Neural crest cell (in vitro differentiated cells): ENCODE results near the gene SULT1E1. TPM values are rescaled to one million over a fixed set of nuclear protein-coding genes. Genes with fewer than 3 reads are reported as not detected.

Experiments used
- DNase-seq: peaks from one replicate; pipeline ENCODE4 v3.0.0; 2021; ENCODE audit warnings: low read depth, mixed read lengths, low spot score
- H3K27ac Mint-ChIP-seq: one replicate; pipeline ENCODE4 v1.8.0; 2021; ENCODE audit warnings: mild to moderate bottlenecking, mixed read lengths; ENCODE audit not compliant: unreplicated experiment
- H3K27me3 Mint-ChIP-seq: 2 replicates; pipeline ENCODE4 v1.8.0; 2021; ENCODE audit warnings: low read depth, mild to moderate bottlenecking, mixed read lengths
- H3K36me3 Mint-ChIP-seq: 2 replicates; pipeline ENCODE4 v1.8.0; 2021; ENCODE audit warnings: low read depth, mild to moderate bottlenecking, mixed read lengths
- H3K4me1 Mint-ChIP-seq: 2 replicates; pipeline ENCODE4 v1.8.0; 2021; ENCODE audit warnings: mixed read lengths
- H3K4me3 Mint-ChIP-seq: one replicate; pipeline ENCODE4 v1.8.0; 2021; ENCODE audit warnings: mild to moderate bottlenecking, mixed read lengths
- H3K9me3 Mint-ChIP-seq: 2 replicates; pipeline ENCODE4 v1.8.0; 2021; ENCODE audit warnings: mixed read lengths
- CTCF ChIP-seq: fragments of 200-600 bp; sonication (generic); conservative IDR thresholded peaks from 2 replicates; pipeline ENCODE4 v1.5.0; 2021; ENCODE audit warnings: antibody characterized with exemption, mild to moderate bottlenecking
- total RNA-seq: library from RNA; stranded (reverse); gene quantifications from 2 replicates; pipeline ENCODE4 v1.2.1, GENCODE V29; 2021

Gene SULT1E1
- total RNA-seq, 1 donor from 2014 or later, result not detected

- H3K36me3 Mint-ChIP-seq, result no peaks in the 10 kb centered on the region
- no peaks in the 10 kb centered on the region for H3K27me3 Mint-ChIP-seq
- no peak overlapping the region for H3K27ac Mint-ChIP-seq
- H3K9me3 Mint-ChIP-seq, result no peaks in the 10 kb centered on the region
- TF ChIP-seq CTCF, result no peak
- H3K4me1 Mint-ChIP-seq, result no peaks in the 10 kb centered on the region
- DNase-seq, result no peak
- no peak overlapping the region for H3K4me3 Mint-ChIP-seq
Observed at GRCh38 chr4:69835766-69836165, 24.2 kb downstream of the SULT1E1 start.

GRCh38 chr4:69833251-69833650 is 26.7 kb downstream of the SULT1E1 start:
- DNase-seq, result no peak
- Mint-ChIP-seq H3K4me3 (no peak overlapping the region), H3K4me1 (no peaks in the 10 kb centered on the region), H3K27me3 (no peaks in the 10 kb centered on the region), H3K27ac (no peak overlapping the region), H3K36me3 (no peaks in the 10 kb centered on the region), H3K9me3 (no peaks in the 10 kb centered on the region)
- no peak for TF ChIP-seq CTCF

- H3K27ac Mint-ChIP-seq, result no peak overlapping the region
- no peak overlapping the region for H3K4me3 Mint-ChIP-seq
- H3K36me3 Mint-ChIP-seq, result no peaks in the 10 kb centered on the region
- H3K27me3 Mint-ChIP-seq, result no peaks in the 10 kb centered on the region
- DNase-seq, result no peak
- H3K4me1 Mint-ChIP-seq, result no peaks in the 10 kb centered on the region
- no peaks in the 10 kb centered on the region for H3K9me3 Mint-ChIP-seq
- TF ChIP-seq CTCF, result no peak
Observed at GRCh38 chr4:69832326-69833030, 27.5 kb downstream of the SULT1E1 start.

DNA sequence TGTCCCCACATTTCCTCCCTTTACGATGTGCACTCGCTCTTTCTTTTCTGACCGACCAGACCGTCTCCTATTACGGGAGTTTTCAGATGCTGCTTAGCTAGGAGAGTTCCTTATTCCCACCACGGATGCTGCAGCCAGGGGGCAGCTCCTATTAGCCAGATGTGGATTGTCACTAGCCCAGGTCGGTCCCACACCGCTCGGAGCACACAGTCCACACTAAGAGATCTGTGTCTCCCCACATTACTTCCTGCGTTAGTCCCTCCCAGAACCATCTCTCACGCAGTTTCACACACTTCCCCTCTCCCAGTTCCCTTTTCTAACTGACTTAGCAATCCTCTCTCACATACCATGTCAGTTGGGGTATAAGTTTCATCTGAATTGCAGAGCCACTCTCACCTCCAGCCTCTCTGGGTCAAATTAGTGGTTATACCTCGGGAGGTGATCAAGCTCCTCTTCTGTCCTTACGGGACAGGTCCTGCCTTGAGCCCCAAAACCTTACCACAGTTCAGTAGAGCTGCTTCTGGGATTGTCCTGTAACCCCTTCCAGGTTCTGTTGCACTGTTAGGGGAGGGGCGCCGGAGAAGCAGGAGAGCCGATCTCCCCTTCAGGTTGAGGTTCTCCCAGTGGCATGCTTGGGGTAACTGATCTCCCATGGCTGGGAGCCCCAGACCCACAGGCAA is 28.2 kb downstream of the SULT1E1 start:
- Mint-ChIP-seq H3K27ac (no peak overlapping the region), H3K4me1 (no peaks in the 10 kb centered on the region), H3K4me3 (no peak overlapping the region), H3K27me3 (no peaks in the 10 kb centered on the region), H3K9me3 (no peaks in the 10 kb centered on the region), H3K36me3 (no peaks in the 10 kb centered on the region)
- DNase-seq, result no peak
- TF ChIP-seq CTCF, result no peak

DNA sequence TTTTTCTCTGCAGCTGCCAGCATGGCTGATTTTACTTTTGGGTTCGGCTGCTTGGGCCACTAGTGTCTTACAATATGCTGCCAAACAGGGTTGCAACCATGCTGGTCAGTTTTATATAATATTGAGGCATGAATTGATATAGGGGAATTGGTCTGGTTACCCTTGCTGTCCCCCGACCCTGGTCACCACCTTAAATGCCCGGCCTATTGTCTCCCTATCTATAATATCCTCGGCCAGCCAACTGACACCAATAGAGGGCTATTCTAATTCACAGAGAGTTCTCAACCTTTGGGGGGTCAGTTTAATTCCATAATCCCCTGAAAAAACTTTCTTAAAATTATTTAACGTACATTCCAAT is 28.7 kb downstream of the SULT1E1 start:
- no peak for TF ChIP-seq CTCF
- no peak for DNase-seq
- Mint-ChIP-seq H3K36me3 (no peaks in the 10 kb centered on the region), H3K4me3 (no peak overlapping the region), H3K27me3 (no peaks in the 10 kb centered on the region), H3K9me3 (no peaks in the 10 kb centered on the region), H3K4me1 (no peaks in the 10 kb centered on the region), H3K27ac (no peak overlapping the region)
